22Rv1 (cell line): ENCODE data around the gene ACOT7.

ENCODE experiments used
- CTCF ChIP-seq: fragments of 450-650 bp; IDR thresholded peaks from 2 replicates; pipeline ENCODE4 v1.5.1; 2017; ENCODE audit warnings: mild to moderate bottlenecking
- ZFX ChIP-seq: fragments of 450-650 bp; IDR thresholded peaks from 2 replicates; pipeline ENCODE4 v1.6.1; 2017; ENCODE audit warnings: antibody characterized with exemption, borderline replicate concordance

GRCh38 chr1:6321205-6321604, 72.4 kb downstream of the ACOT7 start:
- TF ChIP-seq CTCF: no peak
- no peak for TF ChIP-seq ZFX
